Right lobe of liver (tissue), 6 donors: Measurements from ENCODE around the gene STK16. TPM values are rescaled to one million over a fixed set of nuclear protein-coding genes. Genes with fewer than 3 reads are reported as not detected.
A peak's percentile ranks its signal among the peaks of the same experiment; 100 is the strongest.

Experiments used
- ATAC-seq, 4 donors: fragments of 200-7000 bp; cut with Tn5 transposase; one replicate each; pipeline ENCODE4 v1.9.1; 2020; ENCODE audit warnings: mild to moderate bottlenecking in 4 of 4, moderate library complexity in 4 of 4
- DNase-seq, 3 donors: peaks; one replicate each; pipeline ENCODE4 v3.0.0-alpha.2; 2020
- H3K27ac ChIP-seq, 3 donors: fragments of 200-600 bp; one replicate each; pipeline ENCODE4 v1.8.0; 2022
- H3K27me3 ChIP-seq, 2 donors: fragments of 200-600 bp; one replicate each; pipeline ENCODE4 v1.8.0; 2022
- H3K36me3 ChIP-seq, 4 donors: fragments of 200-600 bp; sonication (generic) in 1 of 4; one replicate each; pipeline versions ENCODE4 v1.5.1 to v1.8.0; 2017 to 2022; ENCODE audit warnings: control low read depth in 1 of 4
- H3K4me1 ChIP-seq, 4 donors: fragments of 200-600 bp; sonication (generic) in 1 of 4; one replicate each; pipeline versions ENCODE4 v1.5.1 to v1.8.0; 2017 to 2022; ENCODE audit warnings: control low read depth in 1 of 4
- H3K4me3 ChIP-seq, 3 donors: fragments of 200-600 bp; one replicate each; pipeline ENCODE4 v1.8.0; 2022
- H3K9me3 ChIP-seq, 4 donors: fragments of 200-600 bp; sonication (generic) in 1 of 4; one replicate each; pipeline versions ENCODE4 v1.5.1 to v1.8.0; 2017 to 2022; ENCODE audit warnings: control low read depth in 1 of 4
- CTCF ChIP-seq, 4 donors: fragments of 200-600 bp in 3 of 4; fragments of 450-650 bp in 1 of 4; IDR thresholded peaks; one replicate each; pipeline versions ENCODE4 v1.5.1 to v1.8.0; 2016 to 2022; ENCODE audit warnings: antibody characterized with exemption in 4 of 4, mild to moderate bottlenecking in 2 of 4
- POLR2A ChIP-seq: fragments of 450-650 bp; IDR thresholded peaks from one replicate; pipeline ENCODE4 v1.6.1; 2017; ENCODE audit warnings: antibody characterized with exemption, mild to moderate bottlenecking
- WGBS: methylation state at CpG from one replicate; pipeline ENCODE4 v1.1.6; 2018; ENCODE audit warnings: low coverage, low lambda C conversion rate; ENCODE audit not compliant: insufficient coverage; ENCODE audit errors: missing lambda C conversion rate; 5-methylcytosine and 5-hydroxymethylcytosine counted together
- intact Hi-C, 2 donors: fragments of 100-400 bp; cut with DNase I; formaldehyde crosslinking; loops; one replicate each; pipeline versions ENCODE4 v1.11.2 to v1.14.1; 2022
- total RNA-seq, 6 experiments: library from RNA; depleted of rRNA in 2 of 6; stranded (reverse); fragments of >200 nt in 2 of 6; fragmentation: NEBNext Ultra II Directional in 3 of 6; extraction: Animal tissue kit (Norgen Biotek cat#: 25700) in 3 of 6; gene quantifications; one replicate each; pipeline versions ENCODE4 v1.1.0 to v1.2.4, GENCODE V29; 2016 to 2023
- donor health status: DM: no; HTN: yes; CAD: no.
- donor health status: DM: no; HTN: no; CAD: no.
- donor health status: DM: no; HTN: no; CAD: no.
- donor health status: DM: no; HTN: yes; CAD: no.
- donor health status: DM: no; HTN: yes; CAD: no.

The STK16 gene
- total RNA-seq, 6 experiments from 2014 or later: 17.7 to 28.1 (median 21.9) TPM

GRCh38 chr2:219234331-219234730 lies 10.9 kb upstream of the STK16 start:
- Histone ChIP-seq H3K27ac (no peak overlapping the region), H3K4me3 (no peak overlapping the region), H3K36me3 (peaks cover 0 to 69% (median 32%) of the 10 kb centered on the region in 4 donors), H3K27me3 (no peaks in the 10 kb centered on the region), H3K9me3 (no peaks in the 10 kb centered on the region), H3K4me1 (peaks cover 0 to 9% (median 3%) of the 10 kb centered on the region in 4 donors)
- 89% methylated on average over 3 of the region's 3 CpGs for WGBS
- ATAC-seq (no peak), DNase-seq (no peak)
- intact Hi-C loops: no loop called here
- TF ChIP-seq POLR2A: no peak

- ATAC-seq: peak; percentile 58 to 66 (median 61)
- intact Hi-C loops: no loop called here
- peak overlapping the region in 2 of 3 donors; percentile 41 to 63 for H3K27ac ChIP-seq
These were observed 2.0 kb upstream of the STK16 start for GRCh38 chr2:219243291-219243761.

GRCh38 chr2:219244789-219245147 lies 511 bp upstream of the STK16 start:
- intact Hi-C loops: no loop called here
- WGBS: 34% methylated on average over 5 of the region's 6 CpGs
- Histone ChIP-seq H3K9me3 (no peaks in the 10 kb centered on the region), H3K27ac (peak overlapping the region; percentile 94 to 95 (median 94)), H3K36me3 (peaks cover 0 to 5% (median 2%) of the 10 kb centered on the region in 4 donors), H3K27me3 (no peaks in the 10 kb centered on the region), H3K4me1 (peaks cover 2 to 44% (median 19%) of the 10 kb centered on the region in 4 donors), H3K4me3 (peak overlapping the region; percentile 96 to 98 (median 96))
- ATAC-seq (no peak), DNase-seq (no peak)
- TF ChIP-seq POLR2A (no peak), CTCF (IDR thresholded peaks at IDR 0.05) (no peak)

More at GRCh38 chr2:219243291-219243761, 2.0 kb upstream of the STK16 start:
- Histone ChIP-seq H3K4me3 (peak overlapping the region in 2 of 3 donors; percentile 22 to 47), H3K4me1 (peaks cover 2 to 30% (median 11%) of the 10 kb centered on the region in 4 donors), H3K9me3 (no peaks in the 10 kb centered on the region), H3K27me3 (no peaks in the 10 kb centered on the region), H3K36me3 (peaks cover 0 to 5% (median 2%) of the 10 kb centered on the region in 4 donors)
- TF ChIP-seq CTCF (IDR thresholded peaks at IDR 0.05) (no peak), POLR2A (no peak)
- WGBS: 32% methylated on average over 8 of the region's 28 CpGs
- peak in 2 of 3 donors; percentile 61 to 74 for DNase-seq

GRCh38 chr2:219245899-219246230 lies 586 bp downstream of the STK16 start:
- intact Hi-C loops: no loop called here

More at GRCh38 chr2:219245899-219246230, 586 bp downstream of the STK16 start:
- 0% methylated on average over 6 of the region's 10 CpGs for WGBS
- Histone ChIP-seq H3K27ac (peak overlapping the region; percentile 94 to 95 (median 94)), H3K4me1 (peaks cover 2 to 55% (median 25%) of the 10 kb centered on the region in 4 donors), H3K4me3 (peak overlapping the region; percentile 96 to 98 (median 96)), H3K9me3 (no peaks in the 10 kb centered on the region), H3K36me3 (peaks cover 0 to 5% (median 2%) of the 10 kb centered on the region in 4 donors), H3K27me3 (no peaks in the 10 kb centered on the region)
- no peak for ATAC-seq
- DNase-seq: no peak
- TF ChIP-seq POLR2A: no peak
- no peak for TF ChIP-seq CTCF (IDR thresholded peaks at IDR 0.05)
